ENCODE measurements around the gene KICS2. TPM values are rescaled to one million over a fixed set of nuclear protein-coding genes. Genes with fewer than 3 reads are reported as not detected.

KICS2 gene
- total RNA-seq, 1 donor from 2014 or later: 3.8 TPM

GRCh38 chr12:64175254-64175945, 46.7 kb downstream of the KICS2 start:
- DNase-seq (ENCODE audit: low read depth, low spot score): no peak

GRCh38 chr12:64173456-64173855, 48.6 kb downstream of the KICS2 start:
- no peak for DNase-seq (ENCODE audit: low read depth, low spot score)

Other genes with a start within 250 kb of the KICS2 start
- under 0.01 and 0.18 TPM in 2 replicates for gene C12orf56, start 168.5 kb upstream of the KICS2 start, total RNA-seq
- gene XPOT, start 182.1 kb upstream of the KICS2 start, total RNA-seq: 77.2 and 78.6 TPM in 2 replicates
- 31.6 and 39.9 TPM in 2 replicates for gene TBK1, start 229.8 kb upstream of the KICS2 start, total RNA-seq